ENCODE data around the gene CISTR. TPM values are rescaled to one million over a fixed set of nuclear protein-coding genes. Genes with fewer than 3 reads are reported as not detected.
A peak's percentile ranks its signal among the peaks of the same experiment; 100 is the strongest.

The CISTR gene
- total RNA-seq, 4 donors from 2014 or later, result not detected

- no peaks in the 10 kb centered on the region for H3K27me3 ChIP-seq
- H3K4me1 ChIP-seq, result no peaks in the 10 kb centered on the region
- H3K4me3 ChIP-seq, result peak overlapping the region in 1 of 2 donors; percentile 52
- no peaks in the 10 kb centered on the region for H3K36me3 ChIP-seq
- DNase-seq, result no peak
- no peaks in the 10 kb centered on the region for H3K9me3 ChIP-seq
- no peak overlapping the region for H3K27ac ChIP-seq
- intact Hi-C loops (cut with DNase I; ENCODE audit: low total_unique reads), result loop anchor here (10.0 kb wide), 1 partner anchor 205 kb away; no protein-coding TSS in a partner anchor
- TF ChIP-seq CTCF (IDR thresholded peaks at IDR 0.05) (no peak), POLR2A (IDR thresholded peaks at IDR 0.05) (no peak)
These were observed 1.6 kb downstream of the CISTR start for GRCh38 chr12:53749986-53750811.

- no peak for DNase-seq
- TF ChIP-seq POLR2A (IDR thresholded peaks at IDR 0.05) (no peak), CTCF (IDR thresholded peaks at IDR 0.05) (no peak)
- no peaks in the 10 kb centered on the region for H3K27me3 ChIP-seq
- no peaks in the 10 kb centered on the region for H3K9me3 ChIP-seq
- no peaks in the 10 kb centered on the region for H3K4me1 ChIP-seq
- no peaks in the 10 kb centered on the region for H3K36me3 ChIP-seq
- no peak overlapping the region for H3K27ac ChIP-seq
- intact Hi-C loops (cut with DNase I; ENCODE audit: low total_unique reads), result loop anchor here (10.0 kb wide), 1 partner anchor 203 kb away; no protein-coding TSS in a partner anchor
- no peak overlapping the region for H3K4me3 ChIP-seq
These were observed 3.5 kb downstream of the CISTR start for GRCh38 chr12:53748072-53748840.

GRCh38 chr12:53747095-53747494 lies 4.7 kb downstream of the CISTR start:
- intact Hi-C loops (cut with DNase I; ENCODE audit: low total_unique reads), result loop anchor here (10.0 kb wide), 1 partner anchor 202 kb away; no protein-coding TSS in a partner anchor
- TF ChIP-seq POLR2A (IDR thresholded peaks at IDR 0.05) (no peak), CTCF (IDR thresholded peaks at IDR 0.05) (no peak)

GRCh38 chr12:53746592-53747092 lies 5.1 kb downstream of the CISTR start:
- H3K27ac ChIP-seq, result no peak overlapping the region
- H3K36me3 ChIP-seq, result no peaks in the 10 kb centered on the region
- H3K27me3 ChIP-seq, result no peaks in the 10 kb centered on the region
- H3K4me1 ChIP-seq, result no peaks in the 10 kb centered on the region
- H3K9me3 ChIP-seq, result no peaks in the 10 kb centered on the region
- H3K4me3 ChIP-seq, result no peak overlapping the region
- TF ChIP-seq POLR2A (IDR thresholded peaks at IDR 0.05), result no peak
- peak; percentile 99 to 100 (median 100) for TF ChIP-seq CTCF (IDR thresholded peaks at IDR 0.05)
- intact Hi-C loops (cut with DNase I; ENCODE audit: low total_unique reads), result loop anchor here (10.0 kb wide), 1 partner anchor 202 kb away; no protein-coding TSS in a partner anchor
- DNase-seq, result peak; percentile 94 to 95

More at GRCh38 chr12:53747095-53747494, 4.7 kb downstream of the CISTR start:
- Histone ChIP-seq H3K27ac (no peak overlapping the region), H3K4me3 (no peak overlapping the region), H3K4me1 (no peaks in the 10 kb centered on the region), H3K9me3 (no peaks in the 10 kb centered on the region), H3K36me3 (no peaks in the 10 kb centered on the region), H3K27me3 (no peaks in the 10 kb centered on the region)
- no peak for DNase-seq
